Measurements from ENCODE around the gene CHKB.

DNA sequence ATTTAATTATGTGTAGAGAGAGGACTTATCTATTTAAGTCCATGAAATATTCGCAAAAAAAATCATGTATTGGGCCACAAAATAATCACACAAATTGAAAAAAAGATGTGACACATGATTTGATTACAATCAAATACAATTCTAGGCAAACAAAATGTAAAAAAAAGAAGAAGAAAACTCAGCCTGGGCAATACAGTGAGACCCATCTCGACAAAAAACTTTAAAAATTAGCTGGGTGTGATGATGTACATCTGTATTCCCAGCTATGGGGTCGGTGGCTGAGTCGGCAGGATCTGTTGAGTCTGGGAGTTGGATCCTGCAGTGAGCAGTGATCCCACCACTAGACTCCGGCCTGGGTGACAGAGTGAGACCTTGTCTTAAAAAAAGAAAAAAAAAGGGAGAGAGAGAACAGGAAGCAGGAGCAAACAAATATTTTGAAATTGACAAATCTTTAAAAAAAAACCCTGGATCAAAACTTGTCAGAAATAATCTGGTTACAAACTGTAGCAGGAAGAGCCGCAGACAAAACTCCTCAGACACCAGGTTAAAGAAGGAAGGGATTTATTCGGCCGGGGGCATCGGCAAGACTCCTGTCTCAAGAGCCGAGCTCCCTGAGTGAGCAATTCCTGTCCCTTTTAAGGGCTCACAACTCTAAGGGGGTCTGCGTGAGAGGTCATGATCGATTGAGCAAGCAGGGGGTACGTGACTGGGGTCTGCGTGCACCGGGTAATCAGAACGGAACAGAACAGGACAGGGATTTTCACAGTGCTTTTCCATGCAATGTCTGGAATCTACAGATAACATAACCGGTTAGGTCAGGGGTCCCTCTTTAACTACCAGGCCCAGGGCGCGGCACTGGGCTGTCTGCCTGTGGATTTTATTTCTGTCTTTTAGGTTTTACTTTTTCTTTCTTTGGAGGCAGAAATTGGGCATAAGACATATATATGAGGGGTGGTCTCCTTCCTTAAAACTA is 49.5 kb downstream of the CHKB start:
- TF ChIP-seq, protein P1, sequence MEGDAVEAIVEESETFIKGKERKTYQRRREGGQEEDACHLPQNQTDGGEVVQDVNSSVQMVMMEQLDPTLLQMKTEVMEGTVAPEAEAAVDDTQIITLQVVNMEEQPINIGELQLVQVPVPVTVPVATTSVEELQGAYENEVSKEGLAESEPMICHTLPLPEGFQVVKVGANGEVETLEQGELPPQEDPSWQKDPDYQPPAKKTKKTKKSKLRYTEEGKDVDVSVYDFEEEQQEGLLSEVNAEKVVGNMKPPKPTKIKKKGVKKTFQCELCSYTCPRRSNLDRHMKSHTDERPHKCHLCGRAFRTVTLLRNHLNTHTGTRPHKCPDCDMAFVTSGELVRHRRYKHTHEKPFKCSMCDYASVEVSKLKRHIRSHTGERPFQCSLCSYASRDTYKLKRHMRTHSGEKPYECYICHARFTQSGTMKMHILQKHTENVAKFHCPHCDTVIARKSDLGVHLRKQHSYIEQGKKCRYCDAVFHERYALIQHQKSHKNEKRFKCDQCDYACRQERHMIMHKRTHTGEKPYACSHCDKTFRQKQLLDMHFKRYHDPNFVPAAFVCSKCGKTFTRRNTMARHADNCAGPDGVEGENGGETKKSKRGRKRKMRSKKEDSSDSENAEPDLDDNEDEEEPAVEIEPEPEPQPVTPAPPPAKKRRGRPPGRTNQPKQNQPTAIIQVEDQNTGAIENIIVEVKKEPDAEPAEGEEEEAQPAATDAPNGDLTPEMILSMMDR (IDR thresholded peaks at IDR 0.05): no peak
- TF ChIP-seq POLR2A (IDR thresholded peaks at IDR 0.05): no peak

Data from body of pancreas (tissue), 4 donors.